Measurements from ENCODE around the gene GSTO2. TPM values are rescaled to one million over a fixed set of nuclear protein-coding genes. Genes with fewer than 3 reads are reported as not detected.

The GSTO2 gene
- total and polyA plus RNA-seq, 2 of the 13 experiments (the other 11 are each of a cell fraction or from before 2014, with no cell fraction given), result 2.1 to 7.9 TPM

GRCh38 chr10:104255311-104255981 is 13.5 kb upstream of the GSTO2 start (continued):
- TF ChIP-seq ARID4A (CRISPR knock-in tag; IDR thresholded peaks at IDR 0.05; ENCODE audit: borderline replicate concordance) (peak; percentile 43; the same call in 1 of the 2 replicates), ZNF251 (CRISPR knock-in tag; IDR thresholded peaks at IDR 0.05) (no peak), ZNF619 (CRISPR knock-in tag; IDR thresholded peaks at IDR 0.05) (no peak), ASH2L (IDR thresholded peaks at IDR 0.05; ENCODE audit: insufficient read length, low read depth, low read length) (peak; percentile 20), HDAC2 (CRISPR knock-in tag; IDR thresholded peaks at IDR 0.05) (peak; percentile 12; the same call in 1 of the 2 replicates), KIAA2018 (CRISPR knock-in tag; IDR thresholded peaks at IDR 0.05; ENCODE audit: borderline replicate concordance) (no peak), ZNF543 (CRISPR knock-in tag; IDR thresholded peaks at IDR 0.05) (no peak), ZNF788 (CRISPR knock-in tag; IDR thresholded peaks at IDR 0.05; ENCODE audit: borderline replicate concordance) (no peak), SALL1 (CRISPR knock-in tag; IDR thresholded peaks at IDR 0.05) (no peak), MEF2D (CRISPR knock-in tag; IDR thresholded peaks at IDR 0.05) (no peak)
- TF ChIP-seq, protein P1, sequence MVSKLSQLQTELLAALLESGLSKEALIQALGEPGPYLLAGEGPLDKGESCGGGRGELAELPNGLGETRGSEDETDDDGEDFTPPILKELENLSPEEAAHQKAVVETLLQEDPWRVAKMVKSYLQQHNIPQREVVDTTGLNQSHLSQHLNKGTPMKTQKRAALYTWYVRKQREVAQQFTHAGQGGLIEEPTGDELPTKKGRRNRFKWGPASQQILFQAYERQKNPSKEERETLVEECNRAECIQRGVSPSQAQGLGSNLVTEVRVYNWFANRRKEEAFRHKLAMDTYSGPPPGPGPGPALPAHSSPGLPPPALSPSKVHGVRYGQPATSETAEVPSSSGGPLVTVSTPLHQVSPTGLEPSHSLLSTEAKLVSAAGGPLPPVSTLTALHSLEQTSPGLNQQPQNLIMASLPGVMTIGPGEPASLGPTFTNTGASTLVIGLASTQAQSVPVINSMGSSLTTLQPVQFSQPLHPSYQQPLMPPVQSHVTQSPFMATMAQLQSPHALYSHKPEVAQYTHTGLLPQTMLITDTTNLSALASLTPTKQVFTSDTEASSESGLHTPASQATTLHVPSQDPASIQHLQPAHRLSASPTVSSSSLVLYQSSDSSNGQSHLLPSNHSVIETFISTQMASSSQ (IDR thresholded peaks at IDR 0.05; ENCODE audit: low read depth), result no peak
- TF ChIP-seq, protein P1 (CRISPR knock-in tag; IDR thresholded peaks at IDR 0.05; ENCODE audit: borderline replicate concordance), result no peak

Measured in HepG2 (cell line).